ENCODE measurements around the gene CASZ1. TPM values are rescaled to one million over a fixed set of nuclear protein-coding genes. Genes with fewer than 3 reads are reported as not detected.

Gene CASZ1
- total and polyA plus RNA-seq, 2 donors (not counting 3 experiments of a cell fraction or from before 2014, with no cell fraction given) = 1.5 to 5.2 TPM

GRCh38 chr1:10795276-10796021 lies 997 bp downstream of the CASZ1 start:
- intact Hi-C loops (cut with micrococcal nuclease) = loop anchor here (1.0 to 2.0 kb wide), 3 partner anchors 13 to 267 kb away; no protein-coding TSS in a partner anchor
- BruUV-seq (replicated peaks) = no TSS peak
- Histone ChIP-seq H3K36me3 (ENCODE audit: control insufficient read depth in 2 of 2, extremely low read depth in 1 of 2, insufficient read depth in 2 of 2, low read length in 2 of 2) (no peaks in the 10 kb centered on the region), H3K9me1 (replicated peaks; ENCODE audit: control insufficient read depth, extremely low read depth, insufficient read depth, low read length) (no peaks in the 10 kb centered on the region), H2AFZ (ENCODE audit: low read depth, low read length) (no peak overlapping the region), H3K27me3 (ENCODE audit: control insufficient read depth in 2 of 2, insufficient read depth in 2 of 2, low read length in 2 of 2) (peaks cover 43 to 60% of the 10 kb centered on the region in 2 experiments), H3K4me2 (ENCODE audit: insufficient read depth, low read length) (peak overlapping the region; percentile 4), H3K4me3 (replicated peaks in 1 of 3; ENCODE audit: insufficient read depth in 1 of 3, low read depth in 1 of 3, low read length in 3 of 3) (peak overlapping the region; percentile 16 to 56 (median 23)), H3K9me3 (replicated peaks; ENCODE audit: control insufficient read depth, insufficient read depth, low read length) (no peaks in the 10 kb centered on the region), H3K79me2 (ENCODE audit: control insufficient read depth, insufficient read depth, low read length) (no peaks in the 10 kb centered on the region), H3K9ac (replicated peaks; ENCODE audit: extremely low read depth, insufficient read depth, low read length) (no peak overlapping the region), H3K27ac (ENCODE audit: insufficient read depth, low read depth, low read length) (no peak overlapping the region), H3K4me1 (ENCODE audit: control insufficient read depth, extremely low read depth, insufficient read depth, low read length) (peaks cover 14% of the 10 kb centered on the region), H4K20me1 (replicated peaks; ENCODE audit: control insufficient read depth, extremely low read depth, insufficient read depth, low read length) (no peaks in the 10 kb centered on the region)
- TF ChIP-seq GATA2 (IDR thresholded peaks at IDR 0.05; ENCODE audit: insufficient read depth, insufficient read length, low read depth, low read length) (no peak), EZH2 (IDR thresholded peaks at IDR 0.05; ENCODE audit: borderline replicate concordance, low read depth, low read length, severe bottlenecking) (peak; percentile 39)
- CTCF ChIA-PET = interaction anchor here (1.5 to 1.7 kb wide), 2 partner anchors 95 to 288 kb away, joined by 3 read pairs; no protein-coding TSS in a partner anchor
- DNase-seq (ENCODE audit: low read depth, low spot score) = peak; percentile 13
- POLR2A ChIA-PET = no interaction called here
- FAIRE-seq = no peak
- dilution Hi-C loops (cut with MboI; ENCODE audit: extremely low pct_ligation_motif_present, low sequenced_read_pairs) = no loop called here

GRCh38 chr1:10794724-10795275 lies 1.6 kb downstream of the CASZ1 start:
- Histone ChIP-seq H3K27me3 (ENCODE audit: control insufficient read depth in 2 of 2, insufficient read depth in 2 of 2, low read length in 2 of 2) (peaks cover 40 to 61% of the 10 kb centered on the region in 2 experiments), H4K20me1 (replicated peaks; ENCODE audit: control insufficient read depth, extremely low read depth, insufficient read depth, low read length) (no peaks in the 10 kb centered on the region), H2AFZ (ENCODE audit: low read depth, low read length) (no peak overlapping the region)

More at GRCh38 chr1:10794724-10795275, 1.6 kb downstream of the CASZ1 start:
- peak overlapping the region; percentile 16 to 38 (median 23) for H3K4me3 ChIP-seq (replicated peaks in 1 of 3; ENCODE audit: insufficient read depth in 1 of 3, low read depth in 1 of 3, low read length in 3 of 3)
- no peaks in the 10 kb centered on the region for H3K79me2 ChIP-seq (ENCODE audit: control insufficient read depth, insufficient read depth, low read length)
- no TSS peak for BruUV-seq (replicated peaks)
- H3K9ac ChIP-seq (replicated peaks; ENCODE audit: extremely low read depth, insufficient read depth, low read length) = no peak overlapping the region
- POLR2A ChIA-PET = no interaction called here
- FAIRE-seq (no peak), DNase-seq (ENCODE audit: low read depth, low spot score) (no peak)
- no peaks in the 10 kb centered on the region for H3K36me3 ChIP-seq (ENCODE audit: control insufficient read depth in 2 of 2, extremely low read depth in 1 of 2, insufficient read depth in 2 of 2, low read length in 2 of 2)
- CTCF ChIA-PET = interaction anchor here (0.8 to 1.7 kb wide), 3 partner anchors 94 to 287 kb away, joined by 3 read pairs; no protein-coding TSS in a partner anchor
- TF ChIP-seq EZH2 (IDR thresholded peaks at IDR 0.05; ENCODE audit: borderline replicate concordance, low read depth, low read length, severe bottlenecking) = peak; percentile 47
- no peak for TF ChIP-seq MYC (IDR thresholded peaks at IDR 0.05; ENCODE audit: low read depth, low read length)
- dilution Hi-C loops (cut with MboI; ENCODE audit: extremely low pct_ligation_motif_present, low sequenced_read_pairs) (no loop called here), intact Hi-C loops (cut with micrococcal nuclease) (loop anchor here (2.0 kb wide), 1 partner anchor 100 kb away; no protein-coding TSS in a partner anchor)
- no peaks in the 10 kb centered on the region for H3K9me1 ChIP-seq (replicated peaks; ENCODE audit: control insufficient read depth, extremely low read depth, insufficient read depth, low read length)
- H3K4me2 ChIP-seq (ENCODE audit: insufficient read depth, low read length) = peak overlapping the region; percentile 4
- H3K9me3 ChIP-seq (replicated peaks; ENCODE audit: control insufficient read depth, insufficient read depth, low read length) = no peaks in the 10 kb centered on the region
- peaks cover 14% of the 10 kb centered on the region for H3K4me1 ChIP-seq (ENCODE audit: control insufficient read depth, extremely low read depth, insufficient read depth, low read length)
- no peak overlapping the region for H3K27ac ChIP-seq (ENCODE audit: insufficient read depth, low read depth, low read length)
